ENCODE measurements around the gene HMX1. TPM values are rescaled to one million over a fixed set of nuclear protein-coding genes. Genes with fewer than 3 reads are reported as not detected.

The HMX1 gene
- total and polyA plus RNA-seq, 10 of the 15 experiments (the other 5 are each of a cell fraction or from before 2014, with no cell fraction given) = not detected

DNA sequence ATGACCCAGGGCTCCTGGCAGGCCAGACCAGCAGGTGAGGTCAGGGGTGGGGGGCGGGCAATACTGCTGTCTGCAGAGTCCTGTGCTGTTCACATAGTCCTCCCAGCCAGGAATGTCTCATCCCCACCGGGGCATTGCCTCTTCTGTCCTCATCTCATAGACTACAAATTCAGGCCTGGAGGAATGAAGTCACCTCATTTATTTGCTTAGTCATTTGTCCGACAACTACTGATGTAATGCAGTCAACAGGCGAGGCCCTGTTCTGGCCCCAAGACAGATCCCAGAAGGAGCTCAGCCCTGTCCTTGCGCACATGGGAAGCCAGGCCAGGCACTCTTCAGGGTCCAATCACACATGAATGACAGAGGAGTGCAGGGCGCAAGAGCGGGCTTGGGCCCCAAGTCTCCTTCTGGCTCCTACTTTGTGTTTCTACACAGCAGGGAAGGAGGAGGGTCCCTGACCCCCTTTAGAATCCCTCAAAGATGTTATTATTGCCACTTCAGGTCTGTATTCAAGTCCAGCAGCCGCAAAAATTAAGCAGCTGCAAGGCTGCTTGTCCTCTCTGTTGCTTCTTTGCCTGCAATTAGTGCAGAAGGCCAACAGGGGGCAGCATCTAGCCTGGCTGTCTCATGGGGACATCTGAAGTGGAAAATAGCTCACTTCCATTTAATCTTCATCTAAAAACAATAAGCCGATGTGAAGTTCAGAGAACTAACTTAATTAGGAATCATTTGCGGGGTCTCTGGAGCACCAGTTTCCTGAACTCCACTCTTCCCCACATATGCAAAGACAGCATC is 15.2 kb upstream of the HMX1 start:
- H3K36me3 ChIP-seq (ENCODE audit: control insufficient read depth in 2 of 2, insufficient read depth in 2 of 2, low read length in 1 of 2) = no peaks in the 10 kb centered on the region
- no peak for TF ChIP-seq NFYB (IDR thresholded peaks at IDR 0.05; ENCODE audit: insufficient read depth, low read depth, low read length)
- TF ChIP-seq EZH2 (IDR thresholded peaks at IDR 0.05; ENCODE audit: borderline replicate concordance, control insufficient read depth, low read depth, low read length) = no peak
- TF ChIP-seq, protein P1, sequence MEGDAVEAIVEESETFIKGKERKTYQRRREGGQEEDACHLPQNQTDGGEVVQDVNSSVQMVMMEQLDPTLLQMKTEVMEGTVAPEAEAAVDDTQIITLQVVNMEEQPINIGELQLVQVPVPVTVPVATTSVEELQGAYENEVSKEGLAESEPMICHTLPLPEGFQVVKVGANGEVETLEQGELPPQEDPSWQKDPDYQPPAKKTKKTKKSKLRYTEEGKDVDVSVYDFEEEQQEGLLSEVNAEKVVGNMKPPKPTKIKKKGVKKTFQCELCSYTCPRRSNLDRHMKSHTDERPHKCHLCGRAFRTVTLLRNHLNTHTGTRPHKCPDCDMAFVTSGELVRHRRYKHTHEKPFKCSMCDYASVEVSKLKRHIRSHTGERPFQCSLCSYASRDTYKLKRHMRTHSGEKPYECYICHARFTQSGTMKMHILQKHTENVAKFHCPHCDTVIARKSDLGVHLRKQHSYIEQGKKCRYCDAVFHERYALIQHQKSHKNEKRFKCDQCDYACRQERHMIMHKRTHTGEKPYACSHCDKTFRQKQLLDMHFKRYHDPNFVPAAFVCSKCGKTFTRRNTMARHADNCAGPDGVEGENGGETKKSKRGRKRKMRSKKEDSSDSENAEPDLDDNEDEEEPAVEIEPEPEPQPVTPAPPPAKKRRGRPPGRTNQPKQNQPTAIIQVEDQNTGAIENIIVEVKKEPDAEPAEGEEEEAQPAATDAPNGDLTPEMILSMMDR (IDR thresholded peaks at IDR 0.05 in 2 of 3, conservative IDR thresholded peaks at IDR 0.05 in 1 of 3; ENCODE audit: control insufficient read depth in 2 of 3, extremely low read depth in 1 of 3, insufficient read depth in 1 of 3, low read depth in 3 of 3, low read length in 3 of 3) = peak in 2 of 3 experiments; percentile 16 to 32; a peak in 2 of 6 replicates
- TF ChIP-seq CBFB (IDR thresholded peaks at IDR 0.05; ENCODE audit: low read depth) = no peak
- TF ChIP-seq MXI1 (IDR thresholded peaks at IDR 0.05; ENCODE audit: low read depth, low read length) = no peak
- TF ChIP-seq, protein P2, sequence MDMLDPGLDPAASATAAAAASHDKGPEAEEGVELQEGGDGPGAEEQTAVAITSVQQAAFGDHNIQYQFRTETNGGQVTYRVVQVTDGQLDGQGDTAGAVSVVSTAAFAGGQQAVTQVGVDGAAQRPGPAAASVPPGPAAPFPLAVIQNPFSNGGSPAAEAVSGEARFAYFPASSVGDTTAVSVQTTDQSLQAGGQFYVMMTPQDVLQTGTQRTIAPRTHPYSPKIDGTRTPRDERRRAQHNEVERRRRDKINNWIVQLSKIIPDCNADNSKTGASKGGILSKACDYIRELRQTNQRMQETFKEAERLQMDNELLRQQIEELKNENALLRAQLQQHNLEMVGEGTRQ (IDR thresholded peaks at IDR 0.05; ENCODE audit: borderline replicate concordance, low read depth, low read length) = no peak
- TF ChIP-seq FOS (IDR thresholded peaks at IDR 0.05; ENCODE audit: borderline replicate concordance, extremely low read depth, insufficient read length) = no peak
- no peak for TF ChIP-seq POLR2A (IDR thresholded peaks at IDR 0.05; ENCODE audit: low read depth, low read length)
- TF ChIP-seq ZZZ3 (IDR thresholded peaks at IDR 0.05; ENCODE audit: control insufficient read depth, insufficient read length, low read depth) = no peak
- intact Hi-C loops (cut with micrococcal nuclease; ENCODE audit: unreplicated experiment) = no loop called here
- ChIA-PET POLR2A (no interaction called here), RAD21 (ENCODE audit: unreplicated experiment) (no interaction called here), CTCF (no interaction called here), SMC1A (ENCODE audit: uncharacterized antibody, unreplicated experiment) (interaction anchor here (0.6 kb wide), 1 partner anchor 721 kb away, joined by 4 read pairs; no protein-coding TSS in a partner anchor)
- in situ Hi-C loops (cut with MboI) = no loop called here
- H3K4me2 ChIP-seq (ENCODE audit: control insufficient read depth, insufficient read depth) = no peak overlapping the region
- no peaks in the 10 kb centered on the region for H3K4me1 ChIP-seq (ENCODE audit: control insufficient read depth, insufficient read depth, low read length)
- H3K27ac ChIP-seq (ENCODE audit: control insufficient read depth, insufficient read depth) = no peak overlapping the region
- H3K4me3 ChIP-seq = no peak overlapping the region
- H3K9me3 ChIP-seq (replicated peaks; ENCODE audit: control insufficient read depth, insufficient read depth, low read length) = no peaks in the 10 kb centered on the region; the same call in 2 of the 3 replicates
- no peaks in the 10 kb centered on the region; a peak in 2 of 4 replicates for H3K27me3 ChIP-seq (replicated peaks in 1 of 2; ENCODE audit: control insufficient read depth in 2 of 2, insufficient read depth in 2 of 2, low read length in 1 of 2)
- no peak overlapping the region for H2AFZ ChIP-seq (ENCODE audit: control insufficient read depth, low read depth, low read length)
- WGBS (ENCODE audit: insufficient coverage, insufficient replicate concordance, low lambda C conversion rate, missing lambda C conversion rate) = 51% methylated on average over 10 of the region's 10 CpGs
- ATAC-seq (no peak), DNase-seq (ENCODE audit: low read depth, low spot score) (no peak), FAIRE-seq (no peak)
- no peaks in the 10 kb centered on the region for H3K79me2 ChIP-seq (ENCODE audit: control insufficient read depth, insufficient read depth, low read length)
- H3K9ac ChIP-seq (ENCODE audit: control insufficient read depth, insufficient read depth, low read length) = no peak overlapping the region
- no TSS peak for BruUV-seq (replicated peaks)
- no peaks in the 10 kb centered on the region for H4K20me1 ChIP-seq (ENCODE audit: control insufficient read depth, insufficient read depth)
